Smooth muscle cell (in vitro differentiated cells): ENCODE results near the gene HES3. TPM values are rescaled to one million over a fixed set of nuclear protein-coding genes. Genes with fewer than 3 reads are reported as not detected.

Experiments
- DNase-seq: peaks from one replicate; lab custom pipeline; 2025; ENCODE audit not compliant: unreplicated experiment; lab: John Stamatoyannopoulos, UW
- H2AFZ ChIP-seq: fragments of 200-600 bp; sonication (generic); 2 replicates; pipeline ENCODE4 v1.6.0; 2016; ENCODE audit warnings: antibody characterized with exemption, low read depth, mild to moderate bottlenecking
- H3F3A ChIP-seq: fragments of 200-600 bp; sonication (generic); 2 replicates; pipeline ENCODE4 v1.6.0; 2017; ENCODE audit warnings: antibody characterized with exemption, low read depth
- H3K27ac ChIP-seq: fragments of 200-600 bp; sonication (generic); 2 replicates; pipeline ENCODE4 v1.5.1; 2016; ENCODE audit warnings: low read depth, mild to moderate bottlenecking
- H3K27me3 ChIP-seq: fragments of 200-600 bp; sonication (generic); 2 replicates; pipeline ENCODE4 v1.6.1; 2016; ENCODE audit warnings: low read depth, mild to moderate bottlenecking
- H3K36me3 ChIP-seq: fragments of 200-600 bp; sonication (generic); 2 replicates; pipeline ENCODE4 v1.5.1; 2016; ENCODE audit warnings: low read depth
- H3K4me1 ChIP-seq: fragments of 200-600 bp; sonication (generic); 2 replicates; pipeline ENCODE4 v1.5.1; 2016; ENCODE audit warnings: low read depth
- H3K4me2 ChIP-seq: fragments of 200-600 bp; sonication (generic); 2 replicates; pipeline ENCODE4 v1.6.0; 2016; ENCODE audit warnings: mild to moderate bottlenecking
- H3K4me3 ChIP-seq: fragments of 200-600 bp; sonication (generic); 2 replicates; pipeline ENCODE4 v1.5.1; 2016; ENCODE audit warnings: mild to moderate bottlenecking
- H3K79me2 ChIP-seq: fragments of 200-600 bp; sonication (generic); 2 replicates; pipeline ENCODE4 v1.6.0; 2016; ENCODE audit warnings: low read depth, mild to moderate bottlenecking
- H3K9ac ChIP-seq: fragments of 200-600 bp; sonication (generic); 2 replicates; pipeline ENCODE4 v1.6.0; 2016; ENCODE audit warnings: low read depth
- H3K9me3 ChIP-seq: fragments of 200-600 bp; sonication (generic); replicated peaks from 2 replicates; pipeline ENCODE4 v1.5.1; 2016; ENCODE audit warnings: low read depth
- H4K20me1 ChIP-seq: fragments of 200-600 bp; sonication (generic); 2 replicates; pipeline ENCODE4 v1.6.0; 2016; ENCODE audit warnings: low read depth
- WGBS: methylation state at CpG from one replicate; pipeline ENCODE4 v1.1.7; 2016; ENCODE audit warnings: low lambda C conversion rate; 5-methylcytosine and 5-hydroxymethylcytosine counted together
- polyA plus RNA-seq: library from polyadenylated mRNA; unstranded; fragments of >200 nt; fragmentation: Nextera tagmentation; extraction: Ambion mirVana; gene quantifications from 2 replicates; pipeline ENCODE4 v1.2.1, GENCODE V29; 2016
- total RNA-seq: library from RNA; depleted of rRNA; stranded (reverse); fragments of >200 nt; gene quantifications from 2 replicates; pipeline ENCODE4 v1.2.3, GENCODE V29; 2014
- TF ChIP-seq, protein P1 (sequence below): fragments of 200-600 bp; sonication (generic); IDR thresholded peaks from 2 replicates; pipeline ENCODE4 v1.5.1; 2017; ENCODE audit warnings: borderline replicate concordance, mild to moderate bottlenecking, antibody characterized with exemption; ENCODE audit not compliant: insufficient read depth, poor library complexity, severe bottlenecking

Gene HES3
- total and polyA plus RNA-seq, 2 experiments from 2014 or later, result not detected

DNA sequence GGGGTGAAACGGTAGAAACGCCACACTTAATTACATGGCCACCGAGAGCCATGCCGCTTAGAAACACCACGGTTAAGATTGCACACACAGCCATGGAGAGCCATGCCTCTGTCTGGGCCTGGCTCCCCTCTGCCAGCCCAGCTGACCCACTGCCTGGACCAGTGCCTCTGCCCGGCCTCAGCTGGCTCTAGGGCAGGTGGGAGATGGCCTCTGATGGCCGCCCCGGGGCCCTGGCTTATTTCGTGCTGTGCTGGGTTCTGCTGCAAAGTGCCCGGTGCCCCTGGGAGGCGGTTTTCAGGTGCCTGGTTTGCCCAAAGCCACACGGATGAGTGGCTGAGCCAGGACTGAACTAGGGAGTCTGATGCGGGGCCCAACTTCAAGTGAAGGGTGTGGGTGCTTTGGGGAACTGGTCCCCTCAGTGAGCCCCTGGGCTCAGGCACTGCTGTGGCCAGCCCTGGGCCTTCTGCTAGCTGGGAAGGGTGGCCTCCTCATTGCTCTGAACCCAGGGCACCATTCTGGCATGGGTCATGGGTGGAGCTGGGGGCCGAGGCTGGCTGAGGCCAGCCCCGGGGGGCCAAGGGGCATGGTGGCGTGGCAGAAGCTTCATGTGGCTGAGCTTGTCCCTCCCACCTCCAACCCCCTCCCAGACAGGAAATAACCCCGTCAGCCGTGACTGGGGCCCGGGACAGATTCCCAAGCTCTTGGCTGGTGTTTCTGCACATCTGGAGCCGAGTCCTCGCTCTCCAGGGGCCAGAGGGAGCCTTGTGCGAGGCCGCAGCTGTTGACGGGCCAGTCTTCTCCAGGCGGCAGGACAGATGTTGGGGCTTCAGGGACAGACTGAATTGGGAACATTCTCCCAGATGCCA is 18.8 kb downstream of the HES3 start:
- H3K4me1 ChIP-seq, result no peaks in the 10 kb centered on the region
- no peaks in the 10 kb centered on the region for H3K79me2 ChIP-seq
- no peaks in the 10 kb centered on the region for H3K36me3 ChIP-seq
- H3K27me3 ChIP-seq, result no peaks in the 10 kb centered on the region
- H3K9ac ChIP-seq, result no peak overlapping the region
- no peak overlapping the region for H2AFZ ChIP-seq
- H3K4me2 ChIP-seq, result no peak overlapping the region
- H3F3A ChIP-seq, result no peaks in the 10 kb centered on the region
- DNase-seq, result no peak
- TF ChIP-seq, protein P1, sequence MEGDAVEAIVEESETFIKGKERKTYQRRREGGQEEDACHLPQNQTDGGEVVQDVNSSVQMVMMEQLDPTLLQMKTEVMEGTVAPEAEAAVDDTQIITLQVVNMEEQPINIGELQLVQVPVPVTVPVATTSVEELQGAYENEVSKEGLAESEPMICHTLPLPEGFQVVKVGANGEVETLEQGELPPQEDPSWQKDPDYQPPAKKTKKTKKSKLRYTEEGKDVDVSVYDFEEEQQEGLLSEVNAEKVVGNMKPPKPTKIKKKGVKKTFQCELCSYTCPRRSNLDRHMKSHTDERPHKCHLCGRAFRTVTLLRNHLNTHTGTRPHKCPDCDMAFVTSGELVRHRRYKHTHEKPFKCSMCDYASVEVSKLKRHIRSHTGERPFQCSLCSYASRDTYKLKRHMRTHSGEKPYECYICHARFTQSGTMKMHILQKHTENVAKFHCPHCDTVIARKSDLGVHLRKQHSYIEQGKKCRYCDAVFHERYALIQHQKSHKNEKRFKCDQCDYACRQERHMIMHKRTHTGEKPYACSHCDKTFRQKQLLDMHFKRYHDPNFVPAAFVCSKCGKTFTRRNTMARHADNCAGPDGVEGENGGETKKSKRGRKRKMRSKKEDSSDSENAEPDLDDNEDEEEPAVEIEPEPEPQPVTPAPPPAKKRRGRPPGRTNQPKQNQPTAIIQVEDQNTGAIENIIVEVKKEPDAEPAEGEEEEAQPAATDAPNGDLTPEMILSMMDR, result no peak
- H4K20me1 ChIP-seq, result peaks cover 20% of the 10 kb centered on the region
- 69% methylated on average over 25 of the region's 25 CpGs for WGBS
- no peak overlapping the region for H3K4me3 ChIP-seq
- no peak overlapping the region for H3K27ac ChIP-seq
- H3K9me3 ChIP-seq, result no peaks in the 10 kb centered on the region

DNA sequence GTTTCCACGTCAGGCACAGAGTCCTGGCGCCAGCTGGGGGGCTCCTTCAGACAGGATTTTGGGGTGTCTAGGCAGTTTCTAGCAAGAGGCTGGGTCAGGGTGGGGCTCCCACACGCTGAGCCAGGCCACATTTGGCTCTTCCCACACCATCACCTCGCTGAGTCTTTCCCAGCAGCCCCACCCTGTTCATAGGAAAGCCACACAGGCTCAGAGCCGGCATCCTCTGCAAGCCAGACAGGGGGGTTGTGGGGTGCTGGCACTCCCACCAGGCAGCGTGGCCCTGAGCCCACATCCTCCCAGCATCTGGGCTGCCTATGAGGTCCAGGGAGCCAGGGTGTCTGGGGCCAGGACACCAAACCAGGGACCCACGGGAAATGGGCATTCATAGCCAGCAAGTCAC is 19.7 kb downstream of the HES3 start:
- Histone ChIP-seq H3K36me3 (no peaks in the 10 kb centered on the region), H3K9ac (no peak overlapping the region), H3F3A (no peaks in the 10 kb centered on the region)

DNA sequence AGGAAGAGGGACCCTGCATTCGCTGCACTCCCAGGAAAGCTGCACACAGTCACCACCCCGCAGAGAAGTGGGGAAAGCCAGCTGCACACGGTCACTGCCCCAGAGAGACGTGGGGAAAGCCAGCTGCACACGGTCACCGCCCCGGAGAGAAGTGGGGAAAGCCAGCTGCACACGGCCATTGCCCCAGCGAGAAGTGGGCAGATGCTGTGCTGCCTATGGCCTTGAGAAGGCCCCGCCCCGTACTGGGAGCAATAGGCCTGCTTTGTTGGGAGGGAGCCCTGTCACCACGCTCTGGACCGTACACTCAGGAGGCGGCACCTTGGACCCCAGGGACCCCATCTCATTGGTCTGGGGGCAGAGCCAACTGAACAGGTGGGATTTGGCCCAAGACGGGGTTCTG is 21.2 kb downstream of the HES3 start:
- no peaks in the 10 kb centered on the region for H3F3A ChIP-seq
- H3K79me2 ChIP-seq, result no peaks in the 10 kb centered on the region
- no peak overlapping the region for H3K4me2 ChIP-seq
- TF ChIP-seq, protein P1, result no peak
- H3K36me3 ChIP-seq, result no peaks in the 10 kb centered on the region
- no peak overlapping the region for H3K9ac ChIP-seq
- no peak for DNase-seq
- H4K20me1 ChIP-seq, result no peaks in the 10 kb centered on the region
- H3K27me3 ChIP-seq, result no peaks in the 10 kb centered on the region
- no peak overlapping the region for H3K4me3 ChIP-seq
- H3K4me1 ChIP-seq, result no peaks in the 10 kb centered on the region
- no peak overlapping the region for H3K27ac ChIP-seq
- 91% methylated on average over 15 of the region's 15 CpGs for WGBS
- H2AFZ ChIP-seq, result no peak overlapping the region
- no peaks in the 10 kb centered on the region for H3K9me3 ChIP-seq

More for the DNA sequence above, 19.7 kb downstream of the HES3 start:
- Histone ChIP-seq H3K4me3 (no peak overlapping the region), H3K4me2 (no peak overlapping the region), H3K9me3 (no peaks in the 10 kb centered on the region), H3K27ac (no peak overlapping the region), H3K4me1 (no peaks in the 10 kb centered on the region), H3K79me2 (no peaks in the 10 kb centered on the region), H3K27me3 (no peaks in the 10 kb centered on the region), H4K20me1 (peaks cover 11% of the 10 kb centered on the region), H2AFZ (no peak overlapping the region)
- TF ChIP-seq, protein P1, result no peak
- DNase-seq, result no peak
- WGBS, result 92% methylated on average over 7 of the region's 7 CpGs

DNA sequence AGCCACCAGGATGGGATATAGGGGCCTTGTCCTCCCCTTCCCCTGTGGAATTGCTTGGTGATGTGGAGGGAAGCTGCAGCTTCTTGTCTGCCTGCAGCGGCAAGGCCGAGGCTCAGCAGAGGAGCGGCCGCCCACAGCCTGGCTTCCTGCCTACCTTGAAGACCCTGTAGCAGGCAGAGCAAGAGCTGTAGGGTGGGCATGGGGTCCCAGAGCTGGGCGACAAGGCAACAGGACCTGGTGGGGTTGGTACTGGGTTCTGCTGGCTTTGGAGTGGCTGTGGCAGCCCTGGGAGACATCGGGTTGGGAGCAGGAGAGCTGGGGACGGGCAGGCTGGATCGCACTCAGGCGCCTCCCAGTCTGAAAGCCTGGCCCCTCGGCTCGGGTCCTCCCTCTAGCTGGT is 22.7 kb downstream of the HES3 start:
- H3K4me2 ChIP-seq, result no peak overlapping the region
- H3K9me3 ChIP-seq, result no peaks in the 10 kb centered on the region
- H3K27ac ChIP-seq, result no peak overlapping the region
- TF ChIP-seq, protein P1, result no peak
- no peak overlapping the region for H2AFZ ChIP-seq
- no peak overlapping the region for H3K9ac ChIP-seq
- 91% methylated on average over 11 of the region's 11 CpGs for WGBS
- H3K4me1 ChIP-seq, result no peaks in the 10 kb centered on the region
- H3F3A ChIP-seq, result no peaks in the 10 kb centered on the region
- no peaks in the 10 kb centered on the region for H4K20me1 ChIP-seq
- no peak for DNase-seq
- H3K36me3 ChIP-seq, result no peaks in the 10 kb centered on the region
- no peaks in the 10 kb centered on the region for H3K79me2 ChIP-seq
- H3K4me3 ChIP-seq, result no peak overlapping the region
- H3K27me3 ChIP-seq, result no peaks in the 10 kb centered on the region
